ENCODE results near the gene AOX1. TPM values are rescaled to one million over a fixed set of nuclear protein-coding genes. Genes with fewer than 3 reads are reported as not detected.

AOX1 gene
- total RNA-seq, 1 experiment from 2014 or later, result 0.71 TPM

DNA sequence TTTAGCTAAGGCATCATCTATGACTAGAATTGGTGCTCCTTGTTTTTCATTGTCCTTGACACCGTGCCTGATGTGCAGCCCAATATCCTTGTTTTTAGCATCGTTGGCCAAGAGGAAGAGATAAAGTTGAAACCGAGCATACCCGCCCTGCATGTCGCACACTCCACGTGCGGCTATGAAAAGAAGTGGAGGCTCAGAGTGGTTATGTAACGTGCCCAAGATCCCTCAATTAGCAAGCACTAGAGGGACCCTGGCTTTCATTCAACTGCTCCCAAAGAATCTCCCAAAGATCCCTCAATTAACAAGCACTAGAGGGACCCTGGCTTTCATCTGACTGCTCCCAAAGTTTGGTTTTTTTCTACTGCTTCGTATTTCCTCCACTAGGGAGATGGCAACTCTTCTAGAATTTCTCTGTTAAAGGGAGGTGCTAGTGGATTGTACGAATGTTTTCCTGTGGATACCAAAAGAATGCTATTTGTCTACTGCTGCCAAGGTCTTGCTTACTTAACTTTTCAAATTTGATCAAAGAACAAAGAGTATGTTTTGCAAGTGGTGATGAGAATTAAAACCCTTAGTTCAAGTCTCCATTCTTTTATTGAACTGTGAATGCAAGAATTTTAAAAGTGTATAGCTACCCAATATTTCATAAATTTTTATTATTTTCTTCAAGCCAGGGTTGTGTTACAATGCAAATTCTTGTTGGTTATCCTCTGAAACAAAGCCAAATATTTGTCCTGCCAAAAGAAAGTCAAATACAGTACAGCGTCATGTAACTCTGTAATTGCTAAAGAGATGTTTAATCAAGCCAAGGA is 92.1 kb downstream of the AOX1 start:
- H3K36me3 ChIP-seq (ENCODE audit: control insufficient read depth in 1 of 2, insufficient read depth in 2 of 2, low read length in 2 of 2), result no peaks in the 10 kb centered on the region
- no peak overlapping the region for H3K9ac ChIP-seq (ENCODE audit: low read length)
- H3K79me2 ChIP-seq (ENCODE audit: insufficient read depth, low read length), result no peaks in the 10 kb centered on the region
- H3K27ac ChIP-seq (ENCODE audit: low read depth, low read length), result no peak overlapping the region
- no peak overlapping the region for H3K4me2 ChIP-seq (ENCODE audit: low read length)
- H3K9me2 ChIP-seq (ENCODE audit: insufficient read depth), result no peaks in the 10 kb centered on the region
- no peaks in the 10 kb centered on the region for H3K9me3 ChIP-seq (ENCODE audit: control insufficient read depth in 1 of 2, insufficient read depth in 1 of 2, low read depth in 1 of 2, low read length in 2 of 2)
- no peak overlapping the region for H3K4me3 ChIP-seq (replicated peaks in 1 of 2; ENCODE audit: low read depth in 1 of 2, low read length in 2 of 2)
- no peaks in the 10 kb centered on the region for H3K4me1 ChIP-seq (ENCODE audit: control insufficient read depth in 1 of 2, insufficient read depth in 2 of 2, low read length in 2 of 2)
- H4K20me1 ChIP-seq (ENCODE audit: insufficient read depth), result no peaks in the 10 kb centered on the region
- no peak for DNase-seq (ENCODE audit: low read depth, low spot score)
- ChIA-PET RAD21 (ENCODE audit: low non-redundant PET in 1 of 2, low total read pairs in 2 of 2, uncharacterized antibody in 2 of 2, unreplicated experiment in 2 of 2) (no interaction called here), POLR2A (no interaction called here), CTCF (no interaction called here)
- intact Hi-C loops (cut with micrococcal nuclease), result no loop called here
- no peaks in the 10 kb centered on the region for H3K27me3 ChIP-seq (ENCODE audit: insufficient read depth, low read length)
- H2AFZ ChIP-seq (ENCODE audit: low read depth, low read length, poor library complexity, severe bottlenecking), result no peak overlapping the region
- ATAC-seq, result no peak
- TF ChIP-seq TCF7L2 (IDR thresholded peaks at IDR 0.05; ENCODE audit: borderline replicate concordance, extremely low read depth, insufficient read depth, insufficient read length), result no peak
- TF ChIP-seq, protein P1, sequence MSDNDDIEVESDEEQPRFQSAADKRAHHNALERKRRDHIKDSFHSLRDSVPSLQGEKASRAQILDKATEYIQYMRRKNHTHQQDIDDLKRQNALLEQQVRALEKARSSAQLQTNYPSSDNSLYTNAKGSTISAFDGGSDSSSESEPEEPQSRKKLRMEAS (IDR thresholded peaks at IDR 0.05), result no peak
- TF ChIP-seq RAD21 (IDR thresholded peaks at IDR 0.05; ENCODE audit: low read depth), result no peak
- TF ChIP-seq CBX3 (IDR thresholded peaks at IDR 0.05; ENCODE audit: low read depth), result no peak
- no peak for TF ChIP-seq EGR1 (IDR thresholded peaks at IDR 0.05; ENCODE audit: low read depth)
- TF ChIP-seq POLR2AphosphoS5 (IDR thresholded peaks at IDR 0.05; ENCODE audit: low read depth, low read length), result no peak
- no peak for TF ChIP-seq SP1 (IDR thresholded peaks at IDR 0.05; ENCODE audit: low read depth)
- no peak for TF ChIP-seq SRF (IDR thresholded peaks at IDR 0.05; ENCODE audit: low read depth)
- no peak for TF ChIP-seq EZH2phosphoT487 (IDR thresholded peaks at IDR 0.05; ENCODE audit: borderline replicate concordance)
- no peak for TF ChIP-seq EZH2 (IDR thresholded peaks at IDR 0.05)
- no peak for TF ChIP-seq SIN3A (IDR thresholded peaks at IDR 0.05; ENCODE audit: low read depth)
- TF ChIP-seq, protein P2, sequence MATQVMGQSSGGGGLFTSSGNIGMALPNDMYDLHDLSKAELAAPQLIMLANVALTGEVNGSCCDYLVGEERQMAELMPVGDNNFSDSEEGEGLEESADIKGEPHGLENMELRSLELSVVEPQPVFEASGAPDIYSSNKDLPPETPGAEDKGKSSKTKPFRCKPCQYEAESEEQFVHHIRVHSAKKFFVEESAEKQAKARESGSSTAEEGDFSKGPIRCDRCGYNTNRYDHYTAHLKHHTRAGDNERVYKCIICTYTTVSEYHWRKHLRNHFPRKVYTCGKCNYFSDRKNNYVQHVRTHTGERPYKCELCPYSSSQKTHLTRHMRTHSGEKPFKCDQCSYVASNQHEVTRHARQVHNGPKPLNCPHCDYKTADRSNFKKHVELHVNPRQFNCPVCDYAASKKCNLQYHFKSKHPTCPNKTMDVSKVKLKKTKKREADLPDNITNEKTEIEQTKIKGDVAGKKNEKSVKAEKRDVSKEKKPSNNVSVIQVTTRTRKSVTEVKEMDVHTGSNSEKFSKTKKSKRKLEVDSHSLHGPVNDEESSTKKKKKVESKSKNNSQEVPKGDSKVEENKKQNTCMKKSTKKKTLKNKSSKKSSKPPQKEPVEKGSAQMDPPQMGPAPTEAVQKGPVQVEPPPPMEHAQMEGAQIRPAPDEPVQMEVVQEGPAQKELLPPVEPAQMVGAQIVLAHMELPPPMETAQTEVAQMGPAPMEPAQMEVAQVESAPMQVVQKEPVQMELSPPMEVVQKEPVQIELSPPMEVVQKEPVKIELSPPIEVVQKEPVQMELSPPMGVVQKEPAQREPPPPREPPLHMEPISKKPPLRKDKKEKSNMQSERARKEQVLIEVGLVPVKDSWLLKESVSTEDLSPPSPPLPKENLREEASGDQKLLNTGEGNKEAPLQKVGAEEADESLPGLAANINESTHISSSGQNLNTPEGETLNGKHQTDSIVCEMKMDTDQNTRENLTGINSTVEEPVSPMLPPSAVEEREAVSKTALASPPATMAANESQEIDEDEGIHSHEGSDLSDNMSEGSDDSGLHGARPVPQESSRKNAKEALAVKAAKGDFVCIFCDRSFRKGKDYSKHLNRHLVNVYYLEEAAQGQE (IDR thresholded peaks at IDR 0.05; ENCODE audit: low read depth), result no peak
- no peak for TF ChIP-seq JUND (IDR thresholded peaks at IDR 0.05)
- TF ChIP-seq ZFX (IDR thresholded peaks at IDR 0.05), result no peak
- no peak for TF ChIP-seq ELF1 (IDR thresholded peaks at IDR 0.05; ENCODE audit: borderline replicate concordance, low read depth)
- TF ChIP-seq ATF3 (IDR thresholded peaks at IDR 0.05), result no peak
- no peak for TF ChIP-seq POLR2A (IDR thresholded peaks at IDR 0.05; ENCODE audit: borderline replicate concordance, extremely low read depth, insufficient read depth, insufficient read length)
- TF ChIP-seq CEBPB (IDR thresholded peaks at IDR 0.05; ENCODE audit: low read depth), result no peak
- no TSS peak for BruUV-seq (replicated peaks)
